Fibroblast of mammary gland (primary cell): Measurements from ENCODE around the gene BASP1.
"Not testable (repeated sequence)": the region's sequence is repeated elsewhere in the genome, so short reads cannot be mapped to it uniquely, and the experiment has no call there.

Experiments
- DNase-seq: peaks from one replicate; pipeline ENCODE4 v3.0.0-alpha.2; 2010; ENCODE audit warnings: low read depth
- H3K4me3 ChIP-seq: 2 replicates; pipeline ENCODE4 v1.5.1; 2011; ENCODE audit warnings: low read depth, mild to moderate bottlenecking, low read length, moderate library complexity; ENCODE audit not compliant: control insufficient read depth
- TF ChIP-seq, protein P1 (sequence below): conservative IDR thresholded peaks from 2 replicates; pipeline ENCODE4 v1.5.1; 2011; ENCODE audit warnings: low read depth, low read length, inconsistent platforms; ENCODE audit not compliant: control insufficient read depth, insufficient read depth

BASP1 gene

DNA sequence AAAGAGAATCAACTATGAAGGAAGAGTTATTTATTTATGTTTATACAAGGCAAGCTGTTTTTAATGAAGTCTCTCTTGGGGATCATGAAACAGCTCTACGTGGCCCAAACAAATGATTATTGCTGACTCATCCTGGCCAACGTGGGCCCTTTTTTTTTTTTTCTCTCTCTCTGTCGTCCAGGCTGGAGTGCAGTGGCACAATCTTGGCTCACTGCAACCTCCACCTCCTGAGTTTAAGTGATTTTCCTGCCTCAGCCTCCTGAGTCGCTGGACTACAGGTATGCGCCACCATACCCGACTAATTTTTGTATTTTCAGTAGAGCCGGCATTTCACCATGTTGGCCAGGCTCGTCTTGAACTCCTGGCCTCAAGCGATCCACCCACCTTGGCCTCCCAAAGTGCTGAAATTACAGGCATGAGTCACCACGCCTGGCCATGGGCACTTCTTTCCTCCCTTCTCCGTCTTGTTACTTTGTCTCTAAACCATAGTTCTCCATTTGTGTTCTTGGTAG, 98.3 kb downstream of the BASP1 start:
- TF ChIP-seq, protein P1, sequence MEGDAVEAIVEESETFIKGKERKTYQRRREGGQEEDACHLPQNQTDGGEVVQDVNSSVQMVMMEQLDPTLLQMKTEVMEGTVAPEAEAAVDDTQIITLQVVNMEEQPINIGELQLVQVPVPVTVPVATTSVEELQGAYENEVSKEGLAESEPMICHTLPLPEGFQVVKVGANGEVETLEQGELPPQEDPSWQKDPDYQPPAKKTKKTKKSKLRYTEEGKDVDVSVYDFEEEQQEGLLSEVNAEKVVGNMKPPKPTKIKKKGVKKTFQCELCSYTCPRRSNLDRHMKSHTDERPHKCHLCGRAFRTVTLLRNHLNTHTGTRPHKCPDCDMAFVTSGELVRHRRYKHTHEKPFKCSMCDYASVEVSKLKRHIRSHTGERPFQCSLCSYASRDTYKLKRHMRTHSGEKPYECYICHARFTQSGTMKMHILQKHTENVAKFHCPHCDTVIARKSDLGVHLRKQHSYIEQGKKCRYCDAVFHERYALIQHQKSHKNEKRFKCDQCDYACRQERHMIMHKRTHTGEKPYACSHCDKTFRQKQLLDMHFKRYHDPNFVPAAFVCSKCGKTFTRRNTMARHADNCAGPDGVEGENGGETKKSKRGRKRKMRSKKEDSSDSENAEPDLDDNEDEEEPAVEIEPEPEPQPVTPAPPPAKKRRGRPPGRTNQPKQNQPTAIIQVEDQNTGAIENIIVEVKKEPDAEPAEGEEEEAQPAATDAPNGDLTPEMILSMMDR = no peak
- DNase-seq = peak; percentile 91
- H3K4me3 ChIP-seq = no peak overlapping the region

DNA sequence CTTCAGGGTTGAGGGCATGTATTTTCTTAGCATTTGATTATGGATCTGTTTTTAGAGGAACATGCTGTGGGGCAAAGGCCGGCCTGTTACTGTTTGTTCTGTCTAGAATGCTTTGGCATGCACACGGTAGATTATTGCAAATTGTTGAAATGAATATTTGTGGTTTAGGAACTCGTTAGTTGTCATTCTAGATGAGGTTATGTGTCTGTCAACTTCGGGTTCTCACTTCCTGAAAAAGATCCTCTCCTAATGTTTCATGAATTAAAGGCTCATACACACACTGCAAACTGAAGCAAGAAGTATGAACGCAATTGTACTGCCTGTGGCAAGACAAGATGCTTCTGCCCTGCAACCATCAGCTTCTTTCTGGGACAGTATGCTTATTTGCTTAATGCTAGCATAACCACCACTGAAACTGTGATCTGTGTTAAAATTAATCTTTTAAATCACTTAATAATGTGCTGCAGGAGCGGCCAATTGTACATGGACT, 99.6 kb downstream of the BASP1 start:
- no peak overlapping the region for H3K4me3 ChIP-seq
- DNase-seq = peak; percentile 52
- TF ChIP-seq, protein P1 = no peak

DNA sequence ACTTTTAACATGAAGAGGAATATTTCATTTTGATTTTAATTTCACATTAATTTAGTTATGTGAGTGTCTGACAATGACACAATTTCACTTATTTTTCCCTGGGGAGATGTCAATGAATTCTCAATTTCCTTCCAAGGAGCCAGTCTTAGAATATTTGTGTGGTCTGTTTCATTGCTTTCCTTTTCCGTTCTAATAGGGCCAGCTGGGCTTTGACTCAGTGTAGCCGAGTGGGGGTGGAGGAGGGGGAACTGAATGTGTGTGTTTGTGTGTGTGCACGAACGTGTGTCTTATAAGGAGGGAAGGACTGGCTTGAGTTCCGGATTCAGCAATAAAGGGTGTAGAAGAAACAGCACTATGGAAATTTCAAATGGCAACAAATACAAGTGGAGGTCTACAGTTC, 100.0 kb downstream of the BASP1 start:
- no peak overlapping the region for H3K4me3 ChIP-seq
- DNase-seq = peak; percentile 19
- TF ChIP-seq, protein P1 = no peak

DNA sequence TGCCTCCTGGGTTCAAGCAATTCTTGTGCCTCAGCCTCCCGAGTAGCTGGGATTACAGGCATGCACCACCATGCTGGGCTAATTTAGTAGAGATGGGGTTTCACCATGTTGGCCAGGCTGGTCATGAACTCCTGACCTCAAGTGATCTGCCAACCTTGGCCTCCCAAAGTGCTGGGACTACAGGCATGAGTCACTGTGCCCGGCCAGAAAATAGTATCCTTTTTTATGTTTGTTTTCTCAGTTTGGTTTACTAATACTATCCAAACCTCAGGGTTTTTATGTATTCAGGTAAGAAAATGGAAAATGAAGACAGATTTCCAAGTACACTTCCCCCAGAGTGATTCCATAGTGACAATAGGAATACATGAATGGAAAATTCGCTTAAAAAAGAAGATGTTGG, 101.7 kb downstream of the BASP1 start:
- H3K4me3 ChIP-seq, DNase-seq: not testable (repeated sequence)

DNA sequence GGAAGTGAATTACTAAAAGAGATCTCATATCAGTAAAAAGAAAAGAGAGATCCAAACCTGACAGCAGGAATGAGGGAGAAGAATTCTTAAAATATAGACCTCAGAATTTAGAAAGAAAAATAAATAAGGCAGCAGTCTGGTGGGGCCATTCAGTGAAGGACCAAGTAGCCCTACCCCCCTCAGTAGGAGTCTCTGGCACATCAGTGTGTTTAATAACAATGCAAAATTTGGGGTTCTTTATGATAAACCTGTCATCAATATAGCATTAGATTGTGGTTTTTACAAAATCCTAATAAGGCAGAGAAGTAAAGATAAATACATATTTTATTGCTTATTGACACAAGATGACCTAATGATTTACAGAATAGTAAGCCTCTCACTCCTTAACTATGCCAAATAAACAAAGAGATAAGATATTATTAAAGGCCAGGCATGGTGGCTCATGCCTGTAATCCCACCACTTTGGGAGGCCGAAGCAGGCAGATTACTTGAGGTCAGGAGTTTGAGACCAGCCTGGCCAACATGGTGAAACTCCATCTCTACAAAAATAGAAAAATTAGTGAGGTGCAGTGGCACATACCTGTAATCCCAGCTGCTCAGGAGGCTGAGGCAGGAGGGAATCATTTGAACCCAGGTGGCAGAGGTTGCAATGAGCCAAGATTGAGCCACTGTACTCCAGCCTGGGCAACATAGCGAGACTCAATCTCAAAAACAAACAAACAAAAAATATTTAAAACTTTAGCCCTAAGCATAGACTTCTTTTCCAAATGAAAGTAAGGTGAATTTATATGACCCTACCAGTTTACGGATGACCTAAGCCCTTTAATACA, 108.6 kb downstream of the BASP1 start:
- DNase-seq = no peak
- no peak overlapping the region for H3K4me3 ChIP-seq
- TF ChIP-seq, protein P1 = no peak
